Hypothalamus (tissue), 51 donors: ENCODE measurements around the gene DUSP8.
A peak's percentile ranks its signal among the peaks of the same experiment; 100 is the strongest.

Experiments used
- DNase-seq, 51 donors: peaks; one replicate each; lab custom pipeline; 2025; lab: John Stamatoyannopoulos, UW

Gene DUSP8

GRCh38 chr11:1566381-1567051, 5.6 kb downstream of the DUSP8 start:
- DNase-seq, result no peak

GRCh38 chr11:1565904-1566247, 6.2 kb downstream of the DUSP8 start:
- no peak for DNase-seq

- no peak for DNase-seq
Observed at GRCh38 chr11:1565173-1565903, 6.7 kb downstream of the DUSP8 start.

- peak in 34 of 51 donors; percentile 19 to 87 (median 62) for DNase-seq
Observed at GRCh38 chr11:1564535-1565172, 7.4 kb downstream of the DUSP8 start.

GRCh38 chr11:1563697-1564534, 8.2 kb downstream of the DUSP8 start:
- DNase-seq, result no peak

GRCh38 chr11:1563149-1563638, 8.9 kb downstream of the DUSP8 start:
- DNase-seq, result no peak

GRCh38 chr11:1562469-1563148, 9.5 kb downstream of the DUSP8 start:
- DNase-seq, result no peak

GRCh38 chr11:1561955-1562354, 10.1 kb downstream of the DUSP8 start:
- no peak for DNase-seq

GRCh38 chr11:1561266-1561665, 10.8 kb downstream of the DUSP8 start:
- DNase-seq, result no peak

GRCh38 chr11:1560649-1561251, 11.3 kb downstream of the DUSP8 start:
- DNase-seq, result no peak

- no peak for DNase-seq
Observed at GRCh38 chr11:1560002-1560648, 11.9 kb downstream of the DUSP8 start.

GRCh38 chr11:1559111-1559951, 12.7 kb downstream of the DUSP8 start:
- DNase-seq, result peak in 48 of 51 donors; percentile 36 to 98 (median 89)

- DNase-seq, result no peak
Observed at GRCh38 chr11:1558775-1559110, 13.3 kb downstream of the DUSP8 start.

GRCh38 chr11:1557904-1558774, 13.9 kb downstream of the DUSP8 start:
- DNase-seq, result peak in 9 of 51 donors; percentile 19 to 62 (median 30)

- DNase-seq, result no peak
Observed at GRCh38 chr11:1557051-1557884, 14.8 kb downstream of the DUSP8 start.

- DNase-seq, result no peak
Observed at GRCh38 chr11:1556278-1556902, 15.7 kb downstream of the DUSP8 start.
